H9 (cell line): ENCODE measurements around the gene ZNHIT3. TPM values are rescaled to one million over a fixed set of nuclear protein-coding genes. Genes with fewer than 3 reads are reported as not detected.
A peak's percentile ranks its signal among the peaks of the same experiment; 100 is the strongest.

Source experiments
- DNase-seq: peaks from one replicate; pipeline ENCODE4 v3.0.0-alpha.2; 2017
- H2AFZ ChIP-seq: one replicate; pipeline ENCODE4 v1.6.1; 2013; ENCODE audit warnings: mild to moderate bottlenecking, low read length, control low read depth, moderate library complexity
- H2AK5ac ChIP-seq: 2 replicates; pipeline ENCODE4 v1.6.1; 2013; ENCODE audit warnings: low read length, control low read depth, mixed read lengths; ENCODE audit not compliant: insufficient read length
- H2BK120ac ChIP-seq: one replicate; pipeline ENCODE4 v1.6.1; 2013; ENCODE audit warnings: low read depth, mild to moderate bottlenecking, low read length, control low read depth, inconsistent platforms; ENCODE audit not compliant: poor library complexity, severe bottlenecking
- H2BK12ac ChIP-seq: 2 replicates; pipeline ENCODE4 v1.6.1; 2013; ENCODE audit warnings: low read length, control low read depth, mixed read lengths, low read depth; ENCODE audit not compliant: insufficient read length
- H2BK15ac ChIP-seq: 2 replicates; pipeline ENCODE4 v1.6.1; 2013; ENCODE audit warnings: low read depth, low read length, control low read depth
- H2BK20ac ChIP-seq: one replicate; pipeline ENCODE4 v1.6.1; 2013; ENCODE audit warnings: low read depth, mild to moderate bottlenecking, low read length, control low read depth, inconsistent platforms; ENCODE audit not compliant: poor library complexity, severe bottlenecking
- H2BK5ac ChIP-seq: 2 replicates; pipeline ENCODE4 v1.6.1; 2013; ENCODE audit warnings: low read length, control low read depth, mixed read lengths; ENCODE audit not compliant: insufficient read length
- H3K14ac ChIP-seq: 2 replicates; pipeline ENCODE4 v1.6.1; 2013; ENCODE audit warnings: low read length, control low read depth; ENCODE audit not compliant: insufficient read depth
- H3K18ac ChIP-seq: 2 replicates; pipeline ENCODE4 v1.6.1; 2013; ENCODE audit warnings: low read depth, mild to moderate bottlenecking, mixed read lengths, low read length, control low read depth; ENCODE audit not compliant: insufficient read length
- H3K23ac ChIP-seq: 2 replicates; pipeline ENCODE4 v1.6.1; 2013; ENCODE audit warnings: low read length, control low read depth, mixed read lengths, low read depth; ENCODE audit not compliant: insufficient read length
- H3K23me2 ChIP-seq: 2 replicates; pipeline ENCODE4 v1.6.1; 2013; ENCODE audit warnings: low read depth, mild to moderate bottlenecking, mixed read lengths, low read length, control low read depth; ENCODE audit not compliant: insufficient read length, poor library complexity, severe bottlenecking
- H3K27ac ChIP-seq: 2 replicates; pipeline ENCODE4 v1.5.1; 2013; ENCODE audit warnings: low read length, control low read depth, mixed read lengths, low read depth; ENCODE audit not compliant: insufficient read length
- H3K27me3 ChIP-seq: 2 replicates; pipeline ENCODE4 v1.6.1; 2013; ENCODE audit warnings: low read length, control low read depth, inconsistent platforms; ENCODE audit not compliant: insufficient read depth
- H3K4ac ChIP-seq: 2 replicates; pipeline ENCODE4 v1.6.1; 2013; ENCODE audit warnings: low read depth, mild to moderate bottlenecking, control low read depth, inconsistent platforms, low read length, moderate library complexity
- H3K4me1 ChIP-seq: 2 replicates; pipeline ENCODE4 v1.6.1; 2013; ENCODE audit warnings: low read length, control low read depth, inconsistent platforms; ENCODE audit not compliant: insufficient read depth
- H3K4me2 ChIP-seq: 2 replicates; pipeline ENCODE4 v1.6.1; 2013; ENCODE audit warnings: low read length, control low read depth, mixed read lengths; ENCODE audit not compliant: insufficient read length, insufficient read depth
- H3K56ac ChIP-seq: 2 replicates; pipeline ENCODE4 v1.6.1; 2013; ENCODE audit warnings: low read depth, mild to moderate bottlenecking, mixed read lengths, low read length, control low read depth; ENCODE audit not compliant: insufficient read length
- H3K79me1 ChIP-seq: 2 replicates; pipeline ENCODE4 v1.6.1; 2013; ENCODE audit warnings: low read depth, mild to moderate bottlenecking, moderate library complexity, low read length, control low read depth, inconsistent platforms; ENCODE audit not compliant: insufficient read depth, poor library complexity, severe bottlenecking
- H3K79me2 ChIP-seq: 2 replicates; pipeline ENCODE4 v1.6.1; 2013; ENCODE audit warnings: low read length, control low read depth, inconsistent platforms; ENCODE audit not compliant: insufficient read depth
- H3K9ac ChIP-seq: 2 replicates; pipeline ENCODE4 v1.6.1; 2013; ENCODE audit warnings: low read length, control low read depth, mixed read lengths; ENCODE audit not compliant: insufficient read length; ENCODE audit errors: extremely low read depth
- H3K9me3 ChIP-seq: one replicate; pipeline ENCODE4 v1.6.1; 2013; ENCODE audit warnings: low read depth, low read length, inconsistent platforms; ENCODE audit not compliant: control insufficient read depth
- H3T11ph ChIP-seq: one replicate; pipeline ENCODE4 v1.6.1; 2013; ENCODE audit warnings: mild to moderate bottlenecking, low read length, control low read depth, inconsistent platforms
- H4K20me1 ChIP-seq: one replicate; pipeline ENCODE4 v1.6.1; 2013; ENCODE audit not compliant: control insufficient read depth, insufficient read length, insufficient read depth
- H4K5ac ChIP-seq: 2 replicates; pipeline ENCODE4 v1.6.1; 2013; ENCODE audit warnings: low read depth, mild to moderate bottlenecking, mixed read lengths, low read length, control low read depth; ENCODE audit not compliant: insufficient read length
- H4K8ac ChIP-seq: replicated peaks from 2 replicates; pipeline ENCODE4 v1.6.1; 2013; ENCODE audit warnings: low read length, control low read depth, mixed read lengths, low read depth; ENCODE audit not compliant: insufficient read length
- H4K91ac ChIP-seq: 2 replicates; pipeline ENCODE4 v1.6.1; 2013; ENCODE audit warnings: low read depth, mild to moderate bottlenecking, moderate library complexity, mixed read lengths, low read length, control low read depth; ENCODE audit not compliant: insufficient read length
- H3K27ac Mint-ChIP-seq, 3 experiments: 2 replicates in 2 of 3; 3 replicates in 1 of 3; pipeline ENCODE4 v1.8.0; 2020 to 2021; ENCODE audit warnings: mixed read lengths in 3 of 3, mild to moderate bottlenecking in 1 of 3, moderate library complexity in 1 of 3
- H3K27me3 Mint-ChIP-seq: 2 replicates; pipeline ENCODE4 v1.8.0; 2021; ENCODE audit warnings: low read depth, mild to moderate bottlenecking, moderate library complexity, mixed read lengths
- H3K36me3 Mint-ChIP-seq, 3 experiments: 2 replicates in 2 of 3; 3 replicates in 1 of 3; pipeline ENCODE4 v1.8.0; 2020 to 2021; ENCODE audit warnings: low read depth in 3 of 3, mixed read lengths in 3 of 3; ENCODE audit not compliant: insufficient read depth in 1 of 3
- H3K4me1 Mint-ChIP-seq, 2 experiments: 2 replicates each; pipeline ENCODE4 v1.8.0; 2020; ENCODE audit warnings: mixed read lengths in 2 of 2
- H3K4me3 Mint-ChIP-seq, 2 experiments: 2 replicates in 1 of 2; 3 replicates in 1 of 2; pipeline ENCODE4 v1.8.0; 2020 to 2021; ENCODE audit warnings: mild to moderate bottlenecking in 2 of 2, mixed read lengths in 2 of 2, moderate library complexity in 1 of 2
- H3K9me3 Mint-ChIP-seq, 2 experiments: 2 replicates in 1 of 2; 3 replicates in 1 of 2; pipeline ENCODE4 v1.8.0; 2020; ENCODE audit warnings: mild to moderate bottlenecking in 2 of 2, mixed read lengths in 2 of 2, moderate library complexity in 1 of 2
- CTCF ChIP-seq: fragments of 200-600 bp; sonication (generic); conservative IDR thresholded peaks from 3 replicates; pipeline ENCODE4 v1.8.0; 2021; ENCODE audit warnings: antibody characterized with exemption, mild to moderate bottlenecking
- WGBS: extraction: QIAGEN DNeasy Blood & Tissue Kit; methylation state at CpG from one replicate; pipeline ENCODE4 v1.1.7; 2013; ENCODE audit warnings: missing lambda C conversion rate, low lambda C conversion rate, mixed read lengths; ENCODE audit not compliant: insufficient read length; ENCODE audit errors: extremely low coverage; 5-methylcytosine and 5-hydroxymethylcytosine counted together
- total RNA-seq: library from RNA; stranded (reverse); gene quantifications from 2 replicates; pipeline ENCODE4 v1.2.1, GENCODE V29; 2021

Gene ZNHIT3
- total RNA-seq, 1 experiment from 2014 or later: 64.7 TPM

GRCh38 chr17:36463916-36464764 is 22.3 kb upstream of the ZNHIT3 start:
- H3K23me2 ChIP-seq: no peaks in the 10 kb centered on the region
- no peak overlapping the region for H3K18ac ChIP-seq
- H4K20me1 ChIP-seq: no peaks in the 10 kb centered on the region
- no peak overlapping the region for H4K5ac ChIP-seq
- no peak overlapping the region for H2BK5ac ChIP-seq
- H3K79me2 ChIP-seq: no peaks in the 10 kb centered on the region
- peak overlapping the region in 1 of 2 experiments; percentile 7; a peak in 1 of 5 replicates for H3K4me3 Mint-ChIP-seq
- no peaks in the 10 kb centered on the region for H3K4me1 ChIP-seq
- H3K14ac ChIP-seq: no peak overlapping the region
- no peak overlapping the region for H2BK12ac ChIP-seq
- no peak overlapping the region for H3T11ph ChIP-seq
- no peak overlapping the region for H3K27ac ChIP-seq
- no peaks in the 10 kb centered on the region for H3K9me3 ChIP-seq
- H2BK15ac ChIP-seq: no peak overlapping the region
- H2BK120ac ChIP-seq: no peak overlapping the region
- H2AFZ ChIP-seq: no peak overlapping the region
- peaks cover 6 to 13% of the 10 kb centered on the region in 2 experiments; a peak in 3 of 4 replicates for H3K4me1 Mint-ChIP-seq
- H3K9me3 Mint-ChIP-seq: no peaks in the 10 kb centered on the region; a peak in 1 of 5 replicates
- no peak overlapping the region for H3K9ac ChIP-seq
- H3K4me2 ChIP-seq: no peak overlapping the region
- H2AK5ac ChIP-seq: no peak overlapping the region
- no peak overlapping the region for H4K91ac ChIP-seq
- peak; percentile 98 for DNase-seq
- H3K36me3 Mint-ChIP-seq: no peaks in the 10 kb centered on the region
- no peak overlapping the region for H3K4ac ChIP-seq
- peak; percentile 24; the same call in 1 of the 3 replicates for TF ChIP-seq CTCF
- H3K27me3 ChIP-seq: no peaks in the 10 kb centered on the region; the same call in 1 of the 2 replicates
- H3K23ac ChIP-seq: no peak overlapping the region
- H3K56ac ChIP-seq: no peak overlapping the region
- peaks cover 64% of the 10 kb centered on the region for H3K27me3 Mint-ChIP-seq
- no peak overlapping the region for H4K8ac ChIP-seq
- no peaks in the 10 kb centered on the region for H3K79me1 ChIP-seq
- no peak overlapping the region for H2BK20ac ChIP-seq
- no peak overlapping the region; a peak in 1 of 7 replicates for H3K27ac Mint-ChIP-seq
- WGBS: no CpG with 5 or more reads among the region's 54 CpGs
